ENCODE measurements around the gene PIEZO1. TPM values are rescaled to one million over a fixed set of nuclear protein-coding genes. Genes with fewer than 3 reads are reported as not detected.

The PIEZO1 gene
- total and polyA plus RNA-seq, 9 of the 15 experiments (the other 6 are each of a cell fraction or from before 2014, with no cell fraction given): 3.6 to 432 (median 131) TPM

- TF ChIP-seq PML (IDR thresholded peaks at IDR 0.05; ENCODE audit: low read length): no peak
- no peak for TF ChIP-seq NCOR1 (IDR thresholded peaks at IDR 0.05)
- TF ChIP-seq TCFL5 (CRISPR knock-in tag; conservative IDR thresholded peaks at IDR 0.05): no peak
- TF ChIP-seq PATZ1 (CRISPR knock-in tag; IDR thresholded peaks at IDR 0.05; ENCODE audit: borderline replicate concordance): no peak
- TF ChIP-seq CTCF (IDR thresholded peaks at IDR 0.05 in 2 of 3, conservative IDR thresholded peaks at IDR 0.05 in 1 of 3; ENCODE audit: insufficient read depth in 2 of 3, low read depth in 1 of 3, low read length in 3 of 3): no peak
- no peak for TF ChIP-seq FOXO4 (CRISPR knock-in tag; IDR thresholded peaks at IDR 0.05)
- TF ChIP-seq PHF8 (IDR thresholded peaks at IDR 0.05; ENCODE audit: borderline replicate concordance, low read length): peak; percentile 11; the same call in 1 of the 2 replicates
- no peak for TF ChIP-seq ATF6 (CRISPR knock-in tag; IDR thresholded peaks at IDR 0.05)
- no peak for TF ChIP-seq ZKSCAN3 (CRISPR knock-in tag; IDR thresholded peaks at IDR 0.05)
- TF ChIP-seq MAZ (CRISPR knock-in tag; conservative IDR thresholded peaks at IDR 0.05 in 1 of 2, IDR thresholded peaks at IDR 0.05 in 1 of 2): peak; percentile 89 to 96
- no peak for TF ChIP-seq RBM39 (optimal IDR thresholded peaks at IDR 0.05; ENCODE audit: low read depth, low read length)
- TF ChIP-seq FUS (optimal IDR thresholded peaks at IDR 0.05; ENCODE audit: low read depth, low read length): no peak
- TF ChIP-seq ZNF609 (CRISPR knock-in tag; IDR thresholded peaks at IDR 0.05; ENCODE audit: borderline replicate concordance): no peak
- TF ChIP-seq SMARCC2 (IDR thresholded peaks at IDR 0.05; ENCODE audit: low read depth): no peak
Observed at GRCh38 chr16:88700636-88701482, 84.2 kb downstream of the PIEZO1 start (continued).
